Stomach (tissue), 9 donors: ENCODE measurements around the gene TTYH3. TPM values are rescaled to one million over a fixed set of nuclear protein-coding genes. Genes with fewer than 3 reads are reported as not detected.

Source experiments
- DNase-seq, 2 donors: peaks; one replicate each; pipeline versions ENCODE4 v3.0.0 to v3.0.0-alpha.2; 2013 to 2019
- H3K27ac ChIP-seq, 5 donors: fragments of 200-600 bp in 4 of 5; sonication (generic) in 4 of 5; one replicate each; pipeline ENCODE4 v1.5.1; 2013 to 2019; ENCODE audit warnings: mild to moderate bottlenecking in 1 of 5, moderate library complexity in 1 of 5
- H3K27me3 ChIP-seq, 3 donors: fragments of 200-600 bp; sonication (generic); one replicate each; pipeline ENCODE4 v1.5.1; 2017 to 2019; ENCODE audit warnings: mixed run types in 1 of 3
- H3K36me3 ChIP-seq, 4 donors: fragments of 200-600 bp; sonication (generic); 1 replicate in 3 of 4; 2 replicates in 1 of 4; pipeline ENCODE4 v1.5.1; 2016 to 2019
- H3K4me1 ChIP-seq, 4 donors: fragments of 200-600 bp; sonication (generic); one replicate each; pipeline ENCODE4 v1.5.1; 2016 to 2019
- H3K4me3 ChIP-seq, 4 donors: fragments of 200-600 bp; sonication (generic) in 3 of 4; one replicate each; pipeline ENCODE4 v1.5.1; 2016 to 2019; ENCODE audit warnings: mild to moderate bottlenecking in 1 of 4
- H3K9me3 ChIP-seq, 4 donors: fragments of 200-600 bp; sonication (generic); one replicate each; pipeline ENCODE4 v1.5.1; 2016 to 2019
- EP300 ChIP-seq: sonication (generic); formaldehyde crosslinking; IDR thresholded peaks from one replicate; pipeline ENCODE4 v1.6.1; 2017; ENCODE audit warnings: antibody characterized with exemption
- POLR2A ChIP-seq, 4 donors: fragments of 450-650 bp; IDR thresholded peaks; one replicate each; pipeline ENCODE4 v1.6.1; 2016; ENCODE audit warnings: antibody characterized with exemption in 4 of 4, control low read depth in 2 of 4, mild to moderate bottlenecking in 1 of 4, moderate library complexity in 1 of 4
- POLR2AphosphoS5 ChIP-seq, 3 donors: sonication (generic); formaldehyde crosslinking; IDR thresholded peaks; one replicate each; pipeline ENCODE4 v1.6.1; 2016; ENCODE audit warnings: antibody characterized with exemption in 3 of 3
- WGBS, 5 donors: extraction: QIAGEN DNeasy Blood & Tissue Kit in 3 of 5; methylation state at CpG; one replicate each; pipeline versions ENCODE4 v1.1.5 to v1.1.7; 2013 to 2018; 5-methylcytosine and 5-hydroxymethylcytosine counted together
- intact Hi-C: fragments of 100-400 bp; cut with DNase I; formaldehyde crosslinking; loops from one replicate; pipeline ENCODE4 v1.15.1; 2023; ENCODE audit warnings: low total_unique reads
- polyA plus RNA-seq, 3 donors: library from polyadenylated mRNA; stranded (reverse); fragments of 200-250 nt; gene quantifications; one replicate each; pipeline ENCODE4 v1.2.3, GENCODE V29; 2013
- total RNA-seq, 5 donors: library from RNA; depleted of rRNA; stranded (reverse); fragments of >200 nt; gene quantifications; one replicate each; pipeline versions ENCODE4 v1.1.0 to v1.2.3, GENCODE V29; 2014 to 2016
- TF ChIP-seq, protein P1 (sequence below), 7 experiments: fragments of 450-650 bp in 4 of 7; fragments of 200-600 bp in 3 of 7; sonication (generic) in 3 of 7; IDR thresholded peaks; one replicate each; pipeline ENCODE4 v1.5.1; 2016 to 2019; ENCODE audit warnings: antibody characterized with exemption in 7 of 7, control low read depth in 2 of 7, mild to moderate bottlenecking in 1 of 7
- donor health status: healthy with polysubstance abuse.
- donor health status: Bipolar disorder and iron deficiency.
- donor health status: healthy.

TTYH3 gene
- total and polyA plus RNA-seq, 8 donors = 4.1 to 79.1 (median 16.2) TPM

DNA sequence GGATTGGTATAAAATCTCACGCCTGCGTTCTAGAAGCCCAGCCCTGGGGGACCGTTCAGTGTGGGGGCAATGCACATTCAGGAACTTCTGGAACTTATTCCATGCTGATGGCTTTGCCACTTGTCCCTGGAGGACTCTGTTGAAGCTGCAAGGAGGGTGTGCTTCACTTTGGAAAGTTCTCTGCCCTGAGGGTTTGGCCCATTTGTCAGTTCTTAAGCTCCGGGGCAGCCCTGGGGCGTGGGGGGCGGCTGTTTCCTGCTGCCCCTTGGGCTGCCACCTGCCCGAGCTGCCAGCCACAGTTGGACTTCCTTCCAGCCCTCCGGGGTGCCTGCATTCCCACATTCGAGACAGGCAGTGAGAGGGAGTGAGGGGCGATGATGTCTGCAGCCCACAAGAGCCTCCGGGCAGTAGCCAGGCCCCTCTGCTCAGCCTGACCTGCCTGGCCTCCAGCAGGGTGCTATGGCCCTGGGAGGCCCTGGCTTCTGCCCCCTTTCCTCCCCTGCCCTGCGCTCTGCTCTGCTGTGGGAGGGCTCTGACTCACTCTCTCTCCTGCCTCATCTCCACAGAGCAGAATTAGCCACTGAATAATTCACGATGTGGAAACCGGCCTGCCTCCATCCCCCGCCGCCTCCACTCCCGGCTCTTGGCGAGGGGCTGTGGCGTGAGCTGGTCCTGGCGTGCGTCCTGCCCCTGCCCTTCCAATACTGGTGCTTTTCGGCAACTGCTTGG lies 1.9 kb downstream of the TTYH3 start:
- Histone ChIP-seq H3K27ac (peak overlapping the region; percentile 32 to 92 (median 85)), H3K4me3 (peak overlapping the region; percentile 74 to 95 (median 81)), H3K9me3 (no peaks in the 10 kb centered on the region), H3K36me3 (no peaks in the 10 kb centered on the region), H3K4me1 (peaks cover 41 to 85% (median 72%) of the 10 kb centered on the region in 4 donors), H3K27me3 (no peaks in the 10 kb centered on the region)
- intact Hi-C loops = no loop called here
- TF ChIP-seq POLR2AphosphoS5 (IDR thresholded peaks at IDR 0.05) (peak in 2 of 3 donors; percentile 18 to 49), EP300 (no peak)
- 38 to 44% (median 40%) methylated on average over 14 to 22 of the region's 22 CpGs for WGBS, 5 donors
- peak in 1 of 2 donors; percentile 62 for DNase-seq

DNA sequence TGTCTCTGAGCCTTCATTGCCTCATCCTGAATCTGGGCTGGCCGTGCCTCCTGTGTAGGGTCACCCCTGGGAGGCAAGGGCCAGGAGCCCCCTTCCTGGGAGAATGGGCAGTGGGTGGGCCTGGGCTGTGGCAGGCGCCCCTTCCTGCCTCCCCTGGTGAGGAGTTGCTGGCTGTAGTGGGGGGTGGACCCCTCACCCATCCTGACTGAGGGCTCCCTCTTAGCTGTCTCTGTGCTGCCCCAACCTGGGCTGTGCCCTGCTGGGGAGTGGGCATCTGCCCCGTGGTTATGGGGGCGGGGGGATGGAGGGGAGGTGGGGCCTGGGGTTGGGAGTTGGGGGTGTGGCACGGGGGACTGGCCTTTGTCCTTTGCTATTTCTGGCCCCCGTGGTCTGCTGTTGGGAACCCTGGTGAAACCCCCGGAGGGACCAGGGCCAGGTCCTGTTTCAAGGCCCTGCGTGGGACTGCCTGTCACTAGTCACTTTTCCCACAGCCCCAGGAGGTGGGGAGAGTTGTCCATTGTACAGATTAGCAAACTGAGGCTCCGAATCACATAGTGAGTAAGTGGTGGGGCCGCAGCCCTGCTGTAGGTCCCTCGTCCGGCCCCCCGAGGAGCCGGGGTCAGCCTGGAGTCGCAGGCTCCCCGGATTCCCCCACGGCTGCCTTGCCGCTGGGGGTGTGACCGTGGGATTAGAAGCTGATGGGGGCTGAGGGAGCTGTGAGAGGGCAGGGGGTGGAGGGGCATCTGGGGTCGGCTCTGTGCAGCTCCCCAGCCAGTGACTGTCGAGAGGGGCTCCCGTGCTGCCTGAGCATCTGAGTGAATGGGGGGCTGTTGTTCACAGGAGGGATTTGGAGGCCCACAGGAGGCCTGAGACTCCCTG lies 2.7 kb downstream of the TTYH3 start:
- TF ChIP-seq POLR2AphosphoS5 (IDR thresholded peaks at IDR 0.05) (no peak), POLR2A (IDR thresholded peaks at IDR 0.05) (no peak), EP300 (no peak)
- TF ChIP-seq, protein P1, sequence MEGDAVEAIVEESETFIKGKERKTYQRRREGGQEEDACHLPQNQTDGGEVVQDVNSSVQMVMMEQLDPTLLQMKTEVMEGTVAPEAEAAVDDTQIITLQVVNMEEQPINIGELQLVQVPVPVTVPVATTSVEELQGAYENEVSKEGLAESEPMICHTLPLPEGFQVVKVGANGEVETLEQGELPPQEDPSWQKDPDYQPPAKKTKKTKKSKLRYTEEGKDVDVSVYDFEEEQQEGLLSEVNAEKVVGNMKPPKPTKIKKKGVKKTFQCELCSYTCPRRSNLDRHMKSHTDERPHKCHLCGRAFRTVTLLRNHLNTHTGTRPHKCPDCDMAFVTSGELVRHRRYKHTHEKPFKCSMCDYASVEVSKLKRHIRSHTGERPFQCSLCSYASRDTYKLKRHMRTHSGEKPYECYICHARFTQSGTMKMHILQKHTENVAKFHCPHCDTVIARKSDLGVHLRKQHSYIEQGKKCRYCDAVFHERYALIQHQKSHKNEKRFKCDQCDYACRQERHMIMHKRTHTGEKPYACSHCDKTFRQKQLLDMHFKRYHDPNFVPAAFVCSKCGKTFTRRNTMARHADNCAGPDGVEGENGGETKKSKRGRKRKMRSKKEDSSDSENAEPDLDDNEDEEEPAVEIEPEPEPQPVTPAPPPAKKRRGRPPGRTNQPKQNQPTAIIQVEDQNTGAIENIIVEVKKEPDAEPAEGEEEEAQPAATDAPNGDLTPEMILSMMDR (IDR thresholded peaks at IDR 0.05) = no peak
- H3K9me3 ChIP-seq = no peaks in the 10 kb centered on the region
- H3K4me3 ChIP-seq = peak overlapping the region in 2 of 4 donors; percentile 80 to 95
- H3K4me1 ChIP-seq = peaks cover 41 to 91% (median 76%) of the 10 kb centered on the region in 4 donors
- 72 to 90% (median 88%) methylated on average over 5 to 22 of the region's 22 CpGs for WGBS, 5 donors
- peak overlapping the region; percentile 3 to 92 (median 85) for H3K27ac ChIP-seq
- no peaks in the 10 kb centered on the region for H3K36me3 ChIP-seq
- no peaks in the 10 kb centered on the region for H3K27me3 ChIP-seq
- DNase-seq = no peak
- intact Hi-C loops = no loop called here

DNA sequence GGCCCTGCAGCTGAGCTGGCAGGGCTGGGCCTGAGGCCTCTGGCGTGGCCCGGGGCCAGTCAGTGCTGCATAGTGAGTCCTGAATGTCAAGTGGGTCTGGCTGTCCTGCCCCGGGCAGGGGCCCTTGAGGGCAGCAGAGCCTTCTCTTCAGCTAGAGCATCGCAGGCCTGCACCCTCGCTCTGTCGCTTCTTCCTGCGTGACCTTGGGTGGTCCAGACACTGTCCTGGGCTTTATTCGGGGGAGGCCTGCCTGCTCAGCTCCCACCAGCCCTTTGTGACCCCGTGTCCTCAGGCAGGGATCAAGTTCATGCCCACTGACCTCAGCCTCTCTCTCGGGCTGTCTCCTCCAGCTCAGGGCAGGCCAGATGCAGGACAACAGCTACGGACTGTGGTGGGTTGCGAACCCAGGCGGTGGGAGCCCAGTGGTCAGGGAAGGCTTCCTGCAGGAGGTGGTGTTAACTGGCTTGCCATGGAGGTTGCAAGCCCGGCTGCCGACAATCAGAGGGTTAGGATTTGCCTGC lies 3.4 kb downstream of the TTYH3 start:
- WGBS, 5 donors = 90 to 99% (median 97%) methylated on average over 9 to 15 of the region's 15 CpGs
- H3K27ac ChIP-seq = peak overlapping the region in 3 of 5 donors; percentile 20 to 86 (median 40)
- no peaks in the 10 kb centered on the region for H3K36me3 ChIP-seq
- DNase-seq = no peak
- H3K27me3 ChIP-seq = no peaks in the 10 kb centered on the region
- H3K4me3 ChIP-seq = no peak overlapping the region
- intact Hi-C loops = no loop called here
- TF ChIP-seq POLR2AphosphoS5 (IDR thresholded peaks at IDR 0.05) (no peak), EP300 (no peak), POLR2A (IDR thresholded peaks at IDR 0.05) (no peak)
- TF ChIP-seq, protein P1 (IDR thresholded peaks at IDR 0.05) = no peak
- H3K9me3 ChIP-seq = no peaks in the 10 kb centered on the region
- H3K4me1 ChIP-seq = peaks cover 36 to 91% (median 77%) of the 10 kb centered on the region in 4 donors

DNA sequence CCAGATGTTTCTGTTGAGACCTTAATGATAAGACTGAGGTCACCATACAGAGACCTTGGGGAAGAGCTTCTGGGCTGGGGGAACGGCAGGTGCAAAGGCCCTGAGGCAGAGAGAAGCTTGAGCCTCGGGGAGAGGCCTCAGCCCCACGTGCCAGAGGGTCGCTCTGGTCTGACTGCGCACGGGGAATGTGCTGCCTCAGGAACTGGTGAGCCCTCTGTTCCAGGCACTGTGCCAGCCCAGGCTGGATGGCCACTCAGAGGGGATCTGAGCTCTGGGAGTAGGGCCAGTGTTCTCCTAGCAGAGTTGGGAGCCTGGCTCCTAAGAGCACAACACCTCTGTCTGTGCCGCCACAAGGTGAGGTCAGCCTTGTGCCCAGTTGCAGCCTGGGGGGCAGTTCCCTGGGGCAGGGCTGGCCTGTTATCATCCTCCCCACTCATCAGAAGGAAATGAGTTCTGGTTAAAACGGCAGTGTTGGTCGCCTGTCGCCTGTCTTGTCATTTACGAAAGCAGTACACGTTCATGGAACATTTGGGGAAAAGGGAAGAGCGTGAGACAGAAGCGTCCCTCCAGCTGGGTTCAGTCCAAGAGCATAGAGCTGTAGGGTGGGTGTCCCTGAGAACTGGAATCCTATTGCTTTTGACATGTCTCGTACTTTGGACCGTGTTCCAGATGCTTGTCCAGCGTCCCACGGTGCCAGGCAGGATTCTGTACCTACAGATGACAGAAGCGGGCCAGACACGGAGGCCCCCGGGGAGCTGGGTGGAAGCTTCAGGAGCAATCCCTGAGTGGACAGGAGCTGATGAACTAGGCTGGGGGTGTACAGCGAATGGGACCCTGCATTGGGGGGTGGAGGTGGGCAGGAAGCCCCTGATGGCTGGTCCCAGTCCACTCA lies 4.3 kb downstream of the TTYH3 start:
- peak in 1 of 2 donors; percentile 73 for DNase-seq
- 68 to 81% (median 78%) methylated on average over 19 to 22 of the region's 22 CpGs for WGBS, 5 donors
- Histone ChIP-seq H3K4me1 (peaks cover 38 to 92% (median 77%) of the 10 kb centered on the region in 4 donors), H3K27ac (peak overlapping the region in 4 of 5 donors; percentile 42 to 61 (median 48)), H3K27me3 (no peaks in the 10 kb centered on the region), H3K9me3 (no peaks in the 10 kb centered on the region), H3K4me3 (no peak overlapping the region), H3K36me3 (no peaks in the 10 kb centered on the region)
- intact Hi-C loops = no loop called here
- TF ChIP-seq EP300 (no peak), POLR2A (IDR thresholded peaks at IDR 0.05) (no peak), POLR2AphosphoS5 (IDR thresholded peaks at IDR 0.05) (no peak)
